Omental fat pad (tissue), 4 donors: ENCODE results near the gene CALN1. TPM values are rescaled to one million over a fixed set of nuclear protein-coding genes. Genes with fewer than 3 reads are reported as not detected.
A peak's percentile ranks its signal among the peaks of the same experiment; 100 is the strongest.
"Not testable (repeated sequence)": the region's sequence is repeated elsewhere in the genome, so short reads cannot be mapped to it uniquely, and the experiment has no call there.

ENCODE experiments used
- ATAC-seq: fragments of 150-250 bp; one replicate; pipeline ENCODE4 v1.9.1; 2016; ENCODE audit warnings: mild to moderate bottlenecking, moderate library complexity; ENCODE audit not compliant: low FRiP score
- DNase-seq: peaks from one replicate; pipeline ENCODE4 v3.0.0-alpha.2; 2019; ENCODE audit warnings: low spot score
- CTCF ChIP-seq, 3 donors: fragments of 450-650 bp; IDR thresholded peaks; one replicate each; pipeline ENCODE4 v1.5.1; 2016 to 2017; ENCODE audit warnings: antibody characterized with exemption in 3 of 3, mild to moderate bottlenecking in 3 of 3, moderate library complexity in 2 of 3
- total RNA-seq, 4 donors: library from RNA; depleted of rRNA; stranded (reverse); fragments of >200 nt; gene quantifications; one replicate each; pipeline ENCODE4 v1.1.0, GENCODE V29; 2016

The CALN1 gene
- total RNA-seq, 4 donors from 2014 or later, result 0.16 TPM; not detected in 3

- no peak for ATAC-seq
- no peak for DNase-seq
Observed at GRCh38 chr7:71750290-71750689, 661.8 kb downstream of the CALN1 start.

GRCh38 chr7:71746006-71746405 lies 666.1 kb downstream of the CALN1 start:
- no peak for TF ChIP-seq CTCF (IDR thresholded peaks at IDR 0.05)
- DNase-seq, result no peak
- ATAC-seq, result no peak

More at GRCh38 chr7:71750290-71750689, 661.8 kb downstream of the CALN1 start:
- TF ChIP-seq CTCF (IDR thresholded peaks at IDR 0.05), result no peak

GRCh38 chr7:71740174-71740560 lies 672.0 kb downstream of the CALN1 start:
- no peak for ATAC-seq
- DNase-seq, result no peak
- no peak for TF ChIP-seq CTCF (IDR thresholded peaks at IDR 0.05)

- TF ChIP-seq CTCF (IDR thresholded peaks at IDR 0.05), result no peak
- ATAC-seq, result no peak
- no peak for DNase-seq
Observed at GRCh38 chr7:71739520-71740173, 672.5 kb downstream of the CALN1 start.

- not testable (repeated sequence) for DNase-seq, ATAC-seq
Observed at GRCh38 chr7:71737931-71738540, 674.1 kb downstream of the CALN1 start.

GRCh38 chr7:71735961-71736556 lies 676.1 kb downstream of the CALN1 start:
- peak; percentile 67 for DNase-seq
- no peak for ATAC-seq

More at GRCh38 chr7:71735961-71736556, 676.1 kb downstream of the CALN1 start:
- TF ChIP-seq CTCF (IDR thresholded peaks at IDR 0.05), result peak in 2 of 3 donors; percentile 37 to 40
